Mesendoderm (in vitro differentiated cells): ENCODE data around the gene APC2.
"Not testable (repeated sequence)": the region's sequence is repeated elsewhere in the genome, so short reads cannot be mapped to it uniquely, and the experiment has no call there.

Experiments used
- DNase-seq: peaks from one replicate; pipeline ENCODE4 v3.0.0; 2013
- H2AK5ac ChIP-seq: 2 replicates; pipeline ENCODE4 v1.6.1; 2013; ENCODE audit warnings: low read length, inconsistent platforms
- H2BK120ac ChIP-seq: 2 replicates; pipeline ENCODE4 v1.6.1; 2013; ENCODE audit warnings: low read depth, mild to moderate bottlenecking, low read length, moderate library complexity, mixed read lengths
- H2BK15ac ChIP-seq: replicated peaks from 2 replicates; pipeline ENCODE4 v1.6.1; 2013; ENCODE audit warnings: low read depth, mild to moderate bottlenecking, moderate library complexity
- H2BK5ac ChIP-seq: 2 replicates; pipeline ENCODE4 v1.6.1; 2013; ENCODE audit warnings: low read length, inconsistent platforms
- H3K18ac ChIP-seq: 2 replicates; pipeline ENCODE4 v1.6.1; 2013; ENCODE audit warnings: mild to moderate bottlenecking, low read length, mixed read lengths
- H3K23ac ChIP-seq: one replicate; pipeline ENCODE4 v1.6.1; 2013; ENCODE audit warnings: low read length
- H3K27ac ChIP-seq: 2 replicates; pipeline ENCODE4 v1.5.1; 2013; ENCODE audit warnings: low read depth, mild to moderate bottlenecking, inconsistent platforms, low read length, moderate library complexity
- H3K27me3 ChIP-seq: 2 replicates; pipeline ENCODE4 v1.6.1; 2013; ENCODE audit warnings: low read length, control low read depth, mild to moderate bottlenecking, inconsistent platforms; ENCODE audit not compliant: insufficient read depth, poor library complexity
- H3K36me3 ChIP-seq: 2 replicates; pipeline ENCODE4 v1.6.1; 2013; ENCODE audit warnings: low read length, inconsistent platforms; ENCODE audit not compliant: control insufficient read depth, insufficient read depth
- H3K4ac ChIP-seq: one replicate; pipeline ENCODE4 v1.6.1; 2013; ENCODE audit warnings: low read depth, mild to moderate bottlenecking, low read length, moderate library complexity
- H3K4me1 ChIP-seq: 2 replicates; pipeline ENCODE4 v1.6.1; 2013; ENCODE audit warnings: low read depth, low read length, inconsistent platforms; ENCODE audit not compliant: control insufficient read depth
- H3K4me2 ChIP-seq: 2 replicates; pipeline ENCODE4 v1.6.1; 2013; ENCODE audit warnings: low read length
- H3K4me3 ChIP-seq: 2 replicates; pipeline ENCODE4 v1.5.1; 2013; ENCODE audit warnings: mild to moderate bottlenecking, low read length
- H3K56ac ChIP-seq: one replicate; pipeline ENCODE4 v1.6.1; 2013; ENCODE audit warnings: low read length
- H3K79me1 ChIP-seq: 2 replicates; pipeline ENCODE4 v1.6.1; 2013; ENCODE audit warnings: low read length, inconsistent platforms
- H3K79me2 ChIP-seq: 2 replicates; pipeline ENCODE4 v1.6.1; 2013; ENCODE audit warnings: mild to moderate bottlenecking, low read length; ENCODE audit not compliant: control insufficient read depth, insufficient read depth
- H3K9ac ChIP-seq: 2 replicates; pipeline ENCODE4 v1.6.1; 2013; ENCODE audit warnings: low read length, inconsistent platforms
- H4K5ac ChIP-seq: one replicate; pipeline ENCODE4 v1.6.1; 2013; ENCODE audit warnings: low read length
- H4K8ac ChIP-seq: one replicate; pipeline ENCODE4 v1.6.1; 2013; ENCODE audit warnings: low read depth, mild to moderate bottlenecking, control low read depth, low read length, moderate library complexity
- WGBS: extraction: QIAGEN DNeasy Blood & Tissue Kit; methylation state at CpG from one replicate; pipeline ENCODE4 v1.1.7; 2013; ENCODE audit warnings: low lambda C conversion rate, missing lambda C conversion rate; ENCODE audit not compliant: insufficient coverage; ENCODE audit errors: extremely low coverage; 5-methylcytosine and 5-hydroxymethylcytosine counted together

APC2 gene

GRCh38 chr19:1437609-1438008 lies 12.3 kb upstream of the APC2 start:
- Histone ChIP-seq H3K4me1 (no peaks in the 10 kb centered on the region), H3K4me3 (no peak overlapping the region), H3K36me3 (peaks cover 23% of the 10 kb centered on the region), H2BK15ac (no peak overlapping the region), H3K56ac (peak overlapping the region; percentile 83), H3K9ac (peak overlapping the region; percentile 54), H2AK5ac (no peak overlapping the region), H3K4ac (no peak overlapping the region), H2BK5ac (no peak overlapping the region), H3K79me2 (peaks cover 29% of the 10 kb centered on the region), H4K8ac (no peak overlapping the region), H3K4me2 (no peak overlapping the region), H4K5ac (no peak overlapping the region), H3K79me1 (peaks cover 13% of the 10 kb centered on the region), H3K18ac (no peak overlapping the region), H3K27me3 (no peaks in the 10 kb centered on the region), H2BK120ac (no peak overlapping the region), H3K23ac (no peak overlapping the region), H3K27ac (no peak overlapping the region)
- WGBS, result no CpG with 5 or more reads among the region's 8 CpGs
- no peak for DNase-seq

- Histone ChIP-seq H2BK5ac (peak within 1 kb of the TSS; percentile 81), H3K27ac (peak within 1 kb of the TSS; percentile 47), H3K18ac (peak within 1 kb of the TSS; percentile 81), H3K4me1 (no peaks in the 10 kb centered on the region), H3K4ac (peak within 1 kb of the TSS; percentile 58), H3K56ac (peak within 1 kb of the TSS; percentile 94), H2BK15ac (no peak within 1 kb of the TSS), H3K4me2 (peak within 1 kb of the TSS; percentile 87), H3K79me1 (peaks cover 13% of the 10 kb centered on the region), H4K8ac (no peak within 1 kb of the TSS), H3K9ac (peak within 1 kb of the TSS; percentile 98), H3K27me3 (no peaks in the 10 kb centered on the region), H3K23ac (peak within 1 kb of the TSS; percentile 66), H4K5ac (no peak within 1 kb of the TSS), H2AK5ac (no peak within 1 kb of the TSS), H3K4me3 (peak within 1 kb of the TSS; percentile 98), H2BK120ac (no peak within 1 kb of the TSS), H3K79me2 (peaks cover 29% of the 10 kb centered on the region), H3K36me3 (peaks cover 20% of the 10 kb centered on the region)
- peak; percentile 96 for DNase-seq
- WGBS, result no CpG with 5 or more reads among the region's 100 CpGs
Measured at GRCh38 chr19:1438035-1438932, 11.6 kb upstream of the APC2 start, which contains the start of gene RPS15. Gene RPS15 (plus strand): TSS chr19:1438396. CDS start chr19:1438426, 30 bp downstream.

- Histone ChIP-seq H3K18ac (peak overlapping the region; percentile 81), H4K5ac (no peak overlapping the region), H3K4me1 (no peaks in the 10 kb centered on the region), H2BK15ac (no peak overlapping the region), H3K56ac (peak overlapping the region; percentile 94), H3K9ac (peak overlapping the region; percentile 98), H3K79me1 (peaks cover 13% of the 10 kb centered on the region), H3K27ac (no peak overlapping the region), H4K8ac (no peak overlapping the region), H2BK120ac (no peak overlapping the region), H2AK5ac (no peak overlapping the region), H3K4me2 (peak overlapping the region; percentile 87), H3K36me3 (peaks cover 20% of the 10 kb centered on the region), H3K4me3 (peak overlapping the region; percentile 98), H3K79me2 (peaks cover 29% of the 10 kb centered on the region), H2BK5ac (no peak overlapping the region), H3K23ac (no peak overlapping the region), H3K4ac (peak overlapping the region; percentile 58), H3K27me3 (no peaks in the 10 kb centered on the region)
- WGBS, result no CpG with 5 or more reads among the region's 26 CpGs
- DNase-seq, result no peak
Measured at GRCh38 chr19:1438933-1439354, 11.0 kb upstream of the APC2 start.

- H3K23ac ChIP-seq, result peak overlapping the region; percentile 99
- H2BK120ac ChIP-seq, H3K4ac ChIP-seq, H2AK5ac ChIP-seq, H2BK5ac ChIP-seq, H3K27ac ChIP-seq, H3K4me1 ChIP-seq, H2BK15ac ChIP-seq, DNase-seq, H4K5ac ChIP-seq, H3K18ac ChIP-seq, H4K8ac ChIP-seq, H3K27me3 ChIP-seq: not testable (repeated sequence)
- peaks cover 20% of the 10 kb centered on the region for H3K36me3 ChIP-seq
- H3K56ac ChIP-seq, result peak overlapping the region; percentile 94
- peak overlapping the region; percentile 98 for H3K9ac ChIP-seq
- WGBS, result no CpG with 5 or more reads among the region's 57 CpGs
- H3K79me1 ChIP-seq, result peaks cover 13% of the 10 kb centered on the region
- peak overlapping the region; percentile 98 for H3K4me3 ChIP-seq
- H3K4me2 ChIP-seq, result peak overlapping the region; percentile 87
- H3K79me2 ChIP-seq, result peaks cover 29% of the 10 kb centered on the region
Measured at GRCh38 chr19:1439525-1440417, 10.2 kb upstream of the APC2 start.

- no peak overlapping the region for H4K5ac ChIP-seq
- H3K23ac ChIP-seq, result no peak overlapping the region
- H3K18ac ChIP-seq, result no peak overlapping the region
- peaks cover 13% of the 10 kb centered on the region for H3K79me1 ChIP-seq
- no CpG with 5 or more reads among the region's 15 CpGs for WGBS
- H3K4me3 ChIP-seq, result no peak overlapping the region
- H3K4ac ChIP-seq, result no peak overlapping the region
- no peak overlapping the region for H2BK15ac ChIP-seq
- H3K4me2 ChIP-seq, result no peak overlapping the region
- H3K79me2 ChIP-seq, result peaks cover 29% of the 10 kb centered on the region
- H2AK5ac ChIP-seq, result no peak overlapping the region
- H3K56ac ChIP-seq, result no peak overlapping the region
- H3K4me1 ChIP-seq, result no peaks in the 10 kb centered on the region
- peak overlapping the region; percentile 2 for H3K9ac ChIP-seq
- no peak overlapping the region for H2BK5ac ChIP-seq
- no peak overlapping the region for H4K8ac ChIP-seq
- H3K36me3 ChIP-seq, result peaks cover 20% of the 10 kb centered on the region
- no peaks in the 10 kb centered on the region for H3K27me3 ChIP-seq
- H3K27ac ChIP-seq, result no peak overlapping the region
- H2BK120ac ChIP-seq, result no peak overlapping the region
- no peak for DNase-seq
Measured at GRCh38 chr19:1440418-1440801, 9.5 kb upstream of the APC2 start.
